PC-3 (cell line): Measurements from ENCODE around the gene DYDC1. TPM values are rescaled to one million over a fixed set of nuclear protein-coding genes. Genes with fewer than 3 reads are reported as not detected.
"Not testable (repeated sequence)": the region's sequence is repeated elsewhere in the genome, so short reads cannot be mapped to it uniquely, and the experiment has no call there.

Experiments
- ATAC-seq: fragments of 200-7000 bp; cut with Tn5 transposase; 2 replicates; pipeline ENCODE4 v1.9.1; 2020; ENCODE audit warnings: mild to moderate bottlenecking, moderate library complexity
- BruUV-seq: library from RNA; stranded (reverse); fragments of 400-500 nt; replicated peaks from 2 replicates; lab custom pipeline; 2021; lab: Mats Ljungman, UMichigan
- CTCF ChIA-PET: fragments of 300-600 bp; sonication (Branson Sonifier 250); formaldehyde crosslinking; loops from one replicate; lab custom pipeline; 2022; ENCODE audit warnings: antibody characterized with exemption; lab: Charles Lee
- POLR2A ChIA-PET: fragments of 300-600 bp; sonication (Branson Sonifier 250); formaldehyde crosslinking; loops from one replicate; lab custom pipeline; 2022; ENCODE audit warnings: antibody characterized with exemption; ENCODE audit not compliant: unreplicated experiment; lab: Charles Lee
- DNase-seq: peaks from one replicate; pipeline ENCODE4 v3.0.0-alpha.2; 2015
- H2AFZ ChIP-seq: fragments of 300-600 bp; sonication (generic); 2 replicates; pipeline ENCODE4 v1.6.0; 2016; ENCODE audit warnings: antibody characterized with exemption, low read length
- H3F3A ChIP-seq: fragments of 300-600 bp; sonication (generic); one replicate; pipeline ENCODE4 v1.6.0; 2017; ENCODE audit warnings: antibody characterized with exemption, low read length, control low read depth, mild to moderate bottlenecking; ENCODE audit not compliant: unreplicated experiment
- H3K27ac ChIP-seq: fragments of 300-600 bp; sonication (generic); 2 replicates; pipeline ENCODE4 v1.5.1; 2016; ENCODE audit warnings: mild to moderate bottlenecking, low read length
- H3K27me3 ChIP-seq: fragments of 300-600 bp; sonication (generic); 2 replicates; pipeline ENCODE4 v1.6.1; 2016; ENCODE audit warnings: low read length, mixed read lengths
- H3K36me3 ChIP-seq: fragments of 300-600 bp; sonication (generic); 2 replicates; pipeline ENCODE4 v1.6.1; 2016; ENCODE audit warnings: low read depth, mixed run types, low read length, mixed read lengths
- H3K4me1 ChIP-seq: fragments of 300-600 bp; sonication (generic); 2 replicates; pipeline ENCODE4 v1.5.1; 2016; ENCODE audit warnings: low read length; ENCODE audit not compliant: insufficient read depth
- H3K4me2 ChIP-seq: fragments of 300-600 bp; sonication (generic); 2 replicates; pipeline ENCODE4 v1.6.0; 2016; ENCODE audit warnings: low read length
- H3K4me3 ChIP-seq: fragments of 300-600 bp; sonication (generic); 2 replicates; pipeline ENCODE4 v1.5.1; 2016; ENCODE audit warnings: mild to moderate bottlenecking, low read length, mixed read lengths
- H3K79me2 ChIP-seq: fragments of 300-600 bp; sonication (generic); 2 replicates; pipeline ENCODE4 v1.6.1; 2017; ENCODE audit warnings: low read length, mixed read lengths
- H3K9ac ChIP-seq: fragments of 300-600 bp; sonication (generic); 2 replicates; pipeline ENCODE4 v1.6.0; 2016; ENCODE audit warnings: mild to moderate bottlenecking, low read length
- H3K9me2 ChIP-seq: fragments of 300-600 bp; sonication (generic); replicated peaks from 2 replicates; pipeline ENCODE4 v1.6.1; 2016; ENCODE audit warnings: mixed run types, low read length, mixed read lengths
- H3K9me3 ChIP-seq: fragments of 300-600 bp; sonication (generic); 2 replicates; pipeline ENCODE4 v1.6.1; 2016; ENCODE audit warnings: low read length, mixed read lengths
- H4K20me1 ChIP-seq: fragments of 300-600 bp; sonication (generic); 2 replicates; pipeline ENCODE4 v1.6.1; 2016; ENCODE audit warnings: low read length, mixed read lengths
- EZH2 ChIP-seq: fragments of 300-600 bp; sonication (generic); IDR thresholded peaks from one replicate; pipeline ENCODE4 v1.6.1; 2017; ENCODE audit warnings: antibody characterized with exemption, mild to moderate bottlenecking, low read length; ENCODE audit not compliant: unreplicated experiment
- EZH2phosphoT487 ChIP-seq: fragments of 300-600 bp; sonication (generic); IDR thresholded peaks from 2 replicates; pipeline ENCODE4 v1.6.1; 2018; ENCODE audit warnings: mild to moderate bottlenecking, antibody characterized with exemption, low read length, borderline replicate concordance
- intact Hi-C: fragments of 100-400 bp; cut with micrococcal nuclease; formaldehyde crosslinking; loops from 2 replicates; pipeline ENCODE4 v1.9.0; 2023
- total RNA-seq: library from RNA; depleted of rRNA; stranded (reverse); fragments of >200 nt; gene quantifications from 2 replicates; pipeline ENCODE4 v1.2.3, GENCODE V29; 2014
- TF ChIP-seq, protein P1 (sequence below): fragments of 300-600 bp; sonication (generic); conservative IDR thresholded peaks from 2 replicates; pipeline ENCODE4 v1.5.1; 2017; ENCODE audit warnings: antibody characterized with exemption, low read depth, mild to moderate bottlenecking, low read length

Gene DYDC1
- total RNA-seq, 1 experiment from 2014 or later, result not detected

DNA sequence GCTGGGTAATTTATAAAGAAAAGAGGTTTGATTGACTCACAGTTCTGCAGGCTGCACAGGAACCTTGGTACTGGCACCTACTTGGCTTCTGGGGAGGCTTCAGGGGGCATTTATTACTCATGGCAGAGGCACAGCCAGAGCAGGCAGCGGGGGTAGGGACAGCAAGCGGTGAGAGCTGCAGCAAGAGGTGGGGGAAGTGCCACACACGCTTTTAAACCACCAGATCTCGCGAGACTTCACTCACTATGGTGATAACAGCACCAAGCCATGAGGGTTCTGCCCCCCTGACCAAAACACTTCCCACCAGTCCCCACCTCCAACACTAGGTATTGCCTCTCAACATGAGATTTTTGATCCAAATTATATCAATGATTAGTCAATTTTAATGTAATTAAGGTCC is 43.0 kb downstream of the DYDC1 start:
- H3K9ac ChIP-seq, result no peak overlapping the region
- H3K4me3 ChIP-seq, result no peak overlapping the region
- no peaks in the 10 kb centered on the region for H3F3A ChIP-seq
- TF ChIP-seq, protein P1, sequence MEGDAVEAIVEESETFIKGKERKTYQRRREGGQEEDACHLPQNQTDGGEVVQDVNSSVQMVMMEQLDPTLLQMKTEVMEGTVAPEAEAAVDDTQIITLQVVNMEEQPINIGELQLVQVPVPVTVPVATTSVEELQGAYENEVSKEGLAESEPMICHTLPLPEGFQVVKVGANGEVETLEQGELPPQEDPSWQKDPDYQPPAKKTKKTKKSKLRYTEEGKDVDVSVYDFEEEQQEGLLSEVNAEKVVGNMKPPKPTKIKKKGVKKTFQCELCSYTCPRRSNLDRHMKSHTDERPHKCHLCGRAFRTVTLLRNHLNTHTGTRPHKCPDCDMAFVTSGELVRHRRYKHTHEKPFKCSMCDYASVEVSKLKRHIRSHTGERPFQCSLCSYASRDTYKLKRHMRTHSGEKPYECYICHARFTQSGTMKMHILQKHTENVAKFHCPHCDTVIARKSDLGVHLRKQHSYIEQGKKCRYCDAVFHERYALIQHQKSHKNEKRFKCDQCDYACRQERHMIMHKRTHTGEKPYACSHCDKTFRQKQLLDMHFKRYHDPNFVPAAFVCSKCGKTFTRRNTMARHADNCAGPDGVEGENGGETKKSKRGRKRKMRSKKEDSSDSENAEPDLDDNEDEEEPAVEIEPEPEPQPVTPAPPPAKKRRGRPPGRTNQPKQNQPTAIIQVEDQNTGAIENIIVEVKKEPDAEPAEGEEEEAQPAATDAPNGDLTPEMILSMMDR, result no peak
- TF ChIP-seq EZH2, result no peak
- TF ChIP-seq EZH2phosphoT487, result no peak
- H3K36me3 ChIP-seq, result no peaks in the 10 kb centered on the region
- no peaks in the 10 kb centered on the region for H3K4me1 ChIP-seq
- no peaks in the 10 kb centered on the region for H3K9me2 ChIP-seq
- no peak overlapping the region for H2AFZ ChIP-seq
- ChIA-PET CTCF (no interaction called here), POLR2A (no interaction called here)
- H3K79me2 ChIP-seq, result no peaks in the 10 kb centered on the region
- no peak overlapping the region for H3K4me2 ChIP-seq
- ATAC-seq (no peak), DNase-seq (no peak)
- BruUV-seq, result no TSS peak
- H3K27ac ChIP-seq, result no peak overlapping the region
- no peaks in the 10 kb centered on the region for H3K9me3 ChIP-seq
- no peaks in the 10 kb centered on the region for H4K20me1 ChIP-seq
- intact Hi-C loops, result no loop called here
- no peaks in the 10 kb centered on the region for H3K27me3 ChIP-seq

DNA sequence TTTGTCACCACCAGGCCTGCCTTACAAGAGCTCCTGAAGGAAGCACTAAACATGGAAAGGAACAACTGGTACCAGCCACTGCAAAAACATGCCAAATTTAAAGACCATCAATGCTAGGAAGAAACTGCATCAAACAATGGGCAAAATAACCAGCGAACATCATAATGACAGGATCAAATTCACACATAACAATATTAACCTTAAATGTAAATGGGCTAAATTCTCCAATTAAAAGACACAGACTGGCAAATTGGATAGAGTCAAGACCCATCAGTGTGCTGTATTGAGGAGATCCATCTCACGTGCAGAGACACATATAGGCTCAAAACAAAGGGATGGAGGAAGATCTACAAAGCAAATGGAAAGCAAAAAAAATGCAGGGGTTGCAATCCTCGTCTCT is 50.6 kb downstream of the DYDC1 start:
- DNase-seq, BruUV-seq, H4K20me1 ChIP-seq, H3K27ac ChIP-seq, H3K4me1 ChIP-seq, H3F3A ChIP-seq, CTCF ChIA-PET, H2AFZ ChIP-seq, H3K9me2 ChIP-seq, ATAC-seq, H3K79me2 ChIP-seq, H3K27me3 ChIP-seq, H3K9me3 ChIP-seq, H3K9ac ChIP-seq, H3K4me2 ChIP-seq, H3K36me3 ChIP-seq, POLR2A ChIA-PET, intact Hi-C loops, H3K4me3 ChIP-seq: not testable (repeated sequence)

DNA sequence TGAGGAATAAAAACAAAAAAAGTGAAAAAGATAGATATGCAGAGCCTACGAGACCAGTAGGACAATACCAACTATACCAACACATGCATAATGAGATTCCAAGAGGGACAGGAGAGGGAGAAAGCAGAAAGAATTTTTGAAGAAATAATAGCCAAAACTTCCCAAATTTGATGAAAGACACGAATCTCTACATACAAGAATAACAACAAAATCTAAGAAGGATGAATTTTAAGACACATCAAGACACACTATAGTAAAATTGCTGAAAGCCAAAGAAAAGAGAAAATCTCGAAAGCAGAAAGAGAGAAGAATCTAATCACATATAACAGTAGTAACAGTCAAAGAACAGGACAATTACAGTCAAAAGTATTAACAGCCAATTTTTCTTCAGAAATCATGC is 59.6 kb downstream of the DYDC1 start:
- POLR2A ChIA-PET, result no interaction called here
- no peak for DNase-seq
- Histone ChIP-seq H3F3A (no peaks in the 10 kb centered on the region), H3K27me3 (no peaks in the 10 kb centered on the region), H3K4me1 (no peaks in the 10 kb centered on the region), H2AFZ (no peak overlapping the region), H3K9ac (no peak overlapping the region), H3K4me3 (no peak overlapping the region), H4K20me1 (no peaks in the 10 kb centered on the region), H3K79me2 (no peaks in the 10 kb centered on the region), H3K36me3 (no peaks in the 10 kb centered on the region), H3K4me2 (no peak overlapping the region), H3K9me2 (no peaks in the 10 kb centered on the region), H3K27ac (no peak overlapping the region), H3K9me3 (no peaks in the 10 kb centered on the region)
- intact Hi-C loops, result no loop called here
- no peak for ATAC-seq
- BruUV-seq, result no TSS peak
- TF ChIP-seq, protein P1, result no peak
- TF ChIP-seq EZH2 (no peak), EZH2phosphoT487 (no peak)
- CTCF ChIA-PET, result no interaction called here
